ENCODE data around the gene DRICH1. TPM values are rescaled to one million over a fixed set of nuclear protein-coding genes. Genes with fewer than 3 reads are reported as not detected.
"Not testable (repeated sequence)": the region's sequence is repeated elsewhere in the genome, so short reads cannot be mapped to it uniquely, and the experiment has no call there.

Gene DRICH1, protein sequence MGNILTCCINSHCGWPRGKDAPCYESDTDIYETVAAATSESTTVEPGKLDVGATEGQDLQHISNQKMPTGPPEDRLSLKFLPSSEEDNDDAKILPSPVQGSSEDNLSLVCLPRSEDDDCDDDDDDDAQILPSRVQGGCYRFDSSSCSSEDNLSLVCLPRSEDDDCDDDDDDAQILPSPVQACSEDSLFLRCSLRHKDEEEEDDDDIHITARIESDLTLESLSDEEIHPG
- total RNA-seq (2014; rRNA removed; shearing (Covaris generic)) (not detected in 2 replicates), polyA plus RNA-seq (2016; fragmentation: Nextera tagmentation; extraction: Ambion mirVana) (not detected in 2 replicates)

GRCh38 chr22:23632178-23632577 is at the start of gene DRICH1:
Gene DRICH1 (minus strand): TSS chr22:23632321. CDS start chr22:23632023, 298 bp downstream.
- DNase-seq: no peak
- 53 to 57% methylated on average over 2 of the region's 2 CpGs for WGBS, 2 experiments (ENCODE audit: low coverage in 1 of 2, low lambda C conversion rate in 2 of 2, missing lambda C conversion rate in 2 of 2)
- no peaks in the 10 kb centered on the region for H3K4me1 ChIP-seq (ENCODE audit: insufficient read depth)
- H3K4me2 ChIP-seq (ENCODE audit: unreplicated experiment): no peak within 1 kb of the TSS
- H3F3A ChIP-seq (ENCODE audit: insufficient read depth): no peaks in the 10 kb centered on the region
- no peak within 1 kb of the TSS for H2AFZ ChIP-seq
- H3K9ac ChIP-seq: no peak within 1 kb of the TSS
- H3K9me3 ChIP-seq (ENCODE audit: low read depth): no peaks in the 10 kb centered on the region
- H4K20me1 ChIP-seq (ENCODE audit: insufficient read depth): no peaks in the 10 kb centered on the region
- no peaks in the 10 kb centered on the region for H3K27me3 ChIP-seq (replicated peaks; ENCODE audit: insufficient read depth)
- H3K9me2 ChIP-seq (ENCODE audit: insufficient read depth): no peaks in the 10 kb centered on the region
- no peak for TF ChIP-seq EZH2 (IDR thresholded peaks at IDR 0.05; ENCODE audit: insufficient read depth, poor library complexity, severe bottlenecking)
- no peak for TF ChIP-seq EZH2phosphoT487 (IDR thresholded peaks at IDR 0.05; ENCODE audit: insufficient read depth, low read depth)
- no peak within 1 kb of the TSS for H3K27ac ChIP-seq
- H3K36me3 ChIP-seq (ENCODE audit: low read depth): no peaks in the 10 kb centered on the region
- in situ Hi-C loops (cut with MboI): no loop called here
- no peaks in the 10 kb centered on the region for H3K79me2 ChIP-seq (ENCODE audit: insufficient read depth)
- H3K4me3 ChIP-seq: no peak within 1 kb of the TSS

GRCh38 chr22:23681026-23681809 is 49.1 kb upstream of the DRICH1 start:
- Histone ChIP-seq H3F3A (ENCODE audit: insufficient read depth) (no peaks in the 10 kb centered on the region), H3K4me2 (ENCODE audit: unreplicated experiment) (no peak overlapping the region), H3K79me2 (ENCODE audit: insufficient read depth) (no peaks in the 10 kb centered on the region), H3K4me3 (no peak overlapping the region), H3K9me2 (ENCODE audit: insufficient read depth) (no peaks in the 10 kb centered on the region), H3K9me3 (ENCODE audit: low read depth) (no peaks in the 10 kb centered on the region), H3K27ac (no peak overlapping the region), H3K27me3 (replicated peaks; ENCODE audit: insufficient read depth) (no peaks in the 10 kb centered on the region), H4K20me1 (ENCODE audit: insufficient read depth) (no peaks in the 10 kb centered on the region), H2AFZ (no peak overlapping the region), H3K36me3 (ENCODE audit: low read depth) (no peaks in the 10 kb centered on the region), H3K4me1 (ENCODE audit: insufficient read depth) (no peaks in the 10 kb centered on the region), H3K9ac (no peak overlapping the region)
- in situ Hi-C loops (cut with MboI): no loop called here
- 75 to 87% methylated on average over 5 of the region's 5 CpGs for WGBS, 2 experiments (ENCODE audit: low coverage in 1 of 2, low lambda C conversion rate in 2 of 2, missing lambda C conversion rate in 2 of 2)
- TF ChIP-seq EZH2 (IDR thresholded peaks at IDR 0.05; ENCODE audit: insufficient read depth, poor library complexity, severe bottlenecking): no peak
- TF ChIP-seq EZH2phosphoT487 (IDR thresholded peaks at IDR 0.05; ENCODE audit: insufficient read depth, low read depth): no peak
- DNase-seq: no peak

GRCh38 chr22:23678133-23678532 is 46.0 kb upstream of the DRICH1 start:
- H3K79me2 ChIP-seq (ENCODE audit: insufficient read depth): no peaks in the 10 kb centered on the region
- H3F3A ChIP-seq (ENCODE audit: insufficient read depth): no peaks in the 10 kb centered on the region
- WGBS, 2 experiments (ENCODE audit: low coverage in 1 of 2, low lambda C conversion rate in 2 of 2, missing lambda C conversion rate in 2 of 2): 88 to 92% methylated on average over 6 of the region's 6 CpGs
- no peaks in the 10 kb centered on the region for H4K20me1 ChIP-seq (ENCODE audit: insufficient read depth)
- H3K9me3 ChIP-seq (ENCODE audit: low read depth): no peaks in the 10 kb centered on the region
- no peaks in the 10 kb centered on the region for H3K4me1 ChIP-seq (ENCODE audit: insufficient read depth)
- H3K27ac ChIP-seq: no peak overlapping the region
- H2AFZ ChIP-seq: no peak overlapping the region
- DNase-seq: no peak
- TF ChIP-seq EZH2phosphoT487 (IDR thresholded peaks at IDR 0.05; ENCODE audit: insufficient read depth, low read depth) (no peak), EZH2 (IDR thresholded peaks at IDR 0.05; ENCODE audit: insufficient read depth, poor library complexity, severe bottlenecking) (no peak)
- in situ Hi-C loops (cut with MboI): no loop called here
- H3K4me2 ChIP-seq (ENCODE audit: unreplicated experiment): no peak overlapping the region
- no peaks in the 10 kb centered on the region for H3K9me2 ChIP-seq (ENCODE audit: insufficient read depth)
- no peaks in the 10 kb centered on the region for H3K36me3 ChIP-seq (ENCODE audit: low read depth)
- no peak overlapping the region for H3K9ac ChIP-seq
- H3K4me3 ChIP-seq: no peak overlapping the region
- no peaks in the 10 kb centered on the region for H3K27me3 ChIP-seq (replicated peaks; ENCODE audit: insufficient read depth)

GRCh38 chr22:23677701-23677995 is 45.5 kb upstream of the DRICH1 start:
- WGBS, 2 experiments (ENCODE audit: low coverage in 1 of 2, low lambda C conversion rate in 2 of 2, missing lambda C conversion rate in 2 of 2): 70 to 76% methylated on average over 6 of the region's 6 CpGs

DNA sequence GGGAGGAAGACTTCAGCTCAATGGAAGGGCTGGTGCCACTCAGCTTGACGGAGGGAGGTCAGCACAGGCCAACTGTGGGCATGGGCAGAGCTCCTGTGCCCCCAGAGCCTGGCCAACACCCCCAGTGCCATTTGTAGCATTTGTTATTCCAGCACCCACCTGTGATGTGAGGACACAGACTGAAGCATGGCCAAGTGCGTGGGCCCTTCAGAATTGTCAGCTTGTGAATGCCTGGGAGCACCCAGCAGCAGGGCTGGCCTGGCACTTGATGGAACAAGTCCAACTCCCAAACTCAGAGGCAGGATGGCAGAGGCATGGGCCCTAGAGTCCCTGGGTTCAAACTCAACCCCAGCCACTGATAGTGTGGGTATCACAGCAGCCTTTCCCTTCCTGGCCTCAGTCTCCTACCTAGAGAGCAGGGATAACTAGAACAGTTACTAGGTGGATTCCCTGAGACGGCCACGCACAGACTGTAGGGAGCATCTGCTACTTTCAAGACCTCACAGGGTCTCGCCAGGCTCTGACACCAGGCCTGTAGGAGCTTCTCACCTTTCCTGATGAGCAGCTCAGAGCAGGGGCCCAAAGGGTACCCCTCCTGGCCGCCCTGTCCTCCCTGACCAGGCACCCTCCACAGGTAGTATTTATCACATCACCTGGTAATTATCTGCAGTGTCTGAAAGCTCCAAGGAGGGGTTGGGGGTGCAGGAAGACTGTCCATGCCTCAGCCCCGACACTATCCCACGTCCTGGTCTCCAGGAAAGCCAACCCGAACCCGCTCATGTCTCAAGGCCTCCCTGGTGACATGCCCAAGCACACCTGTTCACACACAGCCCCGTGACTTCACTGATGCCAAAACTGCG is 45.0 kb upstream of the DRICH1 start:
- H3K79me2 ChIP-seq (ENCODE audit: insufficient read depth); H3K27ac ChIP-seq; H3K27me3 ChIP-seq (replicated peaks; ENCODE audit: insufficient read depth); H3K9ac ChIP-seq; in situ Hi-C loops (cut with MboI); H4K20me1 ChIP-seq (ENCODE audit: insufficient read depth); H3K4me3 ChIP-seq; H3K36me3 ChIP-seq (ENCODE audit: low read depth); H3K9me2 ChIP-seq (ENCODE audit: insufficient read depth); H3K9me3 ChIP-seq (ENCODE audit: low read depth); H2AFZ ChIP-seq; H3K4me2 ChIP-seq (ENCODE audit: unreplicated experiment); H3F3A ChIP-seq (ENCODE audit: insufficient read depth); H3K4me1 ChIP-seq (ENCODE audit: insufficient read depth); DNase-seq: not testable (repeated sequence)
- 93 to 96% methylated on average over 11 to 12 of the region's 12 CpGs for WGBS, 2 experiments (ENCODE audit: low coverage in 1 of 2, low lambda C conversion rate in 2 of 2, missing lambda C conversion rate in 2 of 2)

More at GRCh38 chr22:23677701-23677995, 45.5 kb upstream of the DRICH1 start:
- Histone ChIP-seq H3K4me2 (ENCODE audit: unreplicated experiment) (no peak overlapping the region), H3K4me1 (ENCODE audit: insufficient read depth) (no peaks in the 10 kb centered on the region), H3K36me3 (ENCODE audit: low read depth) (no peaks in the 10 kb centered on the region), H3F3A (ENCODE audit: insufficient read depth) (no peaks in the 10 kb centered on the region), H2AFZ (no peak overlapping the region), H3K9me3 (ENCODE audit: low read depth) (no peaks in the 10 kb centered on the region), H3K79me2 (ENCODE audit: insufficient read depth) (no peaks in the 10 kb centered on the region), H3K9ac (no peak overlapping the region), H4K20me1 (ENCODE audit: insufficient read depth) (no peaks in the 10 kb centered on the region), H3K4me3 (no peak overlapping the region), H3K27me3 (replicated peaks; ENCODE audit: insufficient read depth) (no peaks in the 10 kb centered on the region), H3K9me2 (ENCODE audit: insufficient read depth) (no peaks in the 10 kb centered on the region), H3K27ac (no peak overlapping the region)
- in situ Hi-C loops (cut with MboI): no loop called here
- TF ChIP-seq EZH2phosphoT487 (IDR thresholded peaks at IDR 0.05; ENCODE audit: insufficient read depth, low read depth): no peak
- TF ChIP-seq EZH2 (IDR thresholded peaks at IDR 0.05; ENCODE audit: insufficient read depth, poor library complexity, severe bottlenecking): no peak
- DNase-seq: no peak
